ENCODE results near the gene MAP4K2. TPM values are rescaled to one million over a fixed set of nuclear protein-coding genes. Genes with fewer than 3 reads are reported as not detected.

MAP4K2 gene
- total RNA-seq, 5 donors from 2014 or later (not counting 1 experiment from before 2014, with no cell fraction given) = 80.9 to 131 (median 102) TPM

- Histone ChIP-seq H3K36me3 (ENCODE audit: control insufficient read depth in 2 of 2, extremely low read depth in 1 of 2, insufficient read depth in 1 of 2, low read length in 1 of 2) (peaks cover 11 to 69% of the 10 kb centered on the region in 2 donors), H3K27ac (ENCODE audit: low read length) (peak overlapping the region; percentile 74), H3K27me3 (replicated peaks in 1 of 2; ENCODE audit: control insufficient read depth in 2 of 2, extremely low read depth in 1 of 2, insufficient read depth in 2 of 2, low read length in 1 of 2) (no peaks in the 10 kb centered on the region), H3K4me1 (ENCODE audit: control insufficient read depth in 1 of 2, extremely low read depth in 1 of 2, insufficient read depth in 2 of 2, low read length in 2 of 2) (peaks cover 70 to 98% of the 10 kb centered on the region in 2 experiments), H3K4me3 (ENCODE audit: control insufficient read depth in 1 of 2, extremely low read depth in 1 of 2, low read length in 1 of 2) (peak overlapping the region in 1 of 2 donors; percentile 2), H3K9me3 (no peaks in the 10 kb centered on the region)
- CTCF ChIA-PET = interaction anchor here (0.6 to 1.8 kb wide), 7 partner anchors 7 to 1842 kb away, joined by 3 to 9 read pairs (median 5); partner anchors contain the start of genes RASGRP2 (in 1 of the 2) and SF1 (in 1 of the 2)
- POLR2A ChIA-PET = interaction anchor here (1.5 to 3.0 kb wide), 3 partner anchors 8 to 18 kb away, joined by 12 to 17 read pairs (median 15); partner anchors contain the start of gene SF1 (in 1 of the 2)
- Mint-ChIP-seq H3K27me3 (no peaks in the 10 kb centered on the region), H3K4me1 (peaks cover 93 to 96% (median 94%) of the 10 kb centered on the region in 3 donors), H3K4me3 (peak overlapping the region; percentile 70 to 86 (median 76)), H3K36me3 (peaks cover 61% of the 10 kb centered on the region), H3K27ac (peak overlapping the region; percentile 88 to 97), H3K9me3 (no peaks in the 10 kb centered on the region)
- ATAC-seq (replicated peaks in 1 of 4) = no peak
- no peak for DNase-seq
- WGBS (ENCODE audit: insufficient coverage) = 39% methylated on average over 4 of the region's 8 CpGs
Observed at GRCh38 chr11:64764753-64765152, 38.3 kb downstream of the MAP4K2 start.

- H3K4me3 Mint-ChIP-seq = peak overlapping the region; percentile 70 to 86 (median 76)
Observed at GRCh38 chr11:64764040-64764611, 38.9 kb downstream of the MAP4K2 start.

GRCh38 chr11:64763526-64764039 is 39.4 kb downstream of the MAP4K2 start:
- peak overlapping the region; percentile 2 to 30 for H3K4me3 ChIP-seq (ENCODE audit: control insufficient read depth in 1 of 2, extremely low read depth in 1 of 2, low read length in 1 of 2)
- Mint-ChIP-seq H3K4me1 (peaks cover 90 to 92% (median 92%) of the 10 kb centered on the region in 3 donors), H3K9me3 (no peaks in the 10 kb centered on the region), H3K27me3 (no peaks in the 10 kb centered on the region), H3K36me3 (peaks cover 49% of the 10 kb centered on the region), H3K27ac (peak overlapping the region; percentile 88 to 97), H3K4me3 (peak overlapping the region; percentile 70 to 86 (median 76))
- ATAC-seq (replicated peaks in 1 of 4) (peak in 1 of 4 experiments; percentile 5), DNase-seq (peak in 1 of 35 experiments; percentile 24)
- H3K36me3 ChIP-seq (ENCODE audit: control insufficient read depth in 2 of 2, extremely low read depth in 1 of 2, insufficient read depth in 1 of 2, low read length in 1 of 2) = peaks cover 11 to 57% of the 10 kb centered on the region in 2 donors
- POLR2A ChIA-PET = interaction anchor here (0.6 to 3.0 kb wide), 7 partner anchors 8 to 19 kb away, joined by 3 to 17 read pairs (median 6); partner anchors contain the start of genes RASGRP2 (in 1 of the 2) and SF1 (in 1 of the 2)
- H3K4me1 ChIP-seq (ENCODE audit: control insufficient read depth in 1 of 2, extremely low read depth in 1 of 2, insufficient read depth in 2 of 2, low read length in 2 of 2) = peaks cover 71 to 99% of the 10 kb centered on the region in 2 experiments
- no peaks in the 10 kb centered on the region for H3K27me3 ChIP-seq (replicated peaks in 1 of 2; ENCODE audit: control insufficient read depth in 2 of 2, extremely low read depth in 1 of 2, insufficient read depth in 2 of 2, low read length in 1 of 2)
- 93% methylated on average over 3 of the region's 6 CpGs for WGBS (ENCODE audit: insufficient coverage)
- CTCF ChIA-PET = interaction anchor here in 1 of 2 donors (0.6 to 1.8 kb wide), 6 partner anchors 9 to 401 kb away, joined by 3 to 9 read pairs (median 5); partner anchors contain the start of genes RASGRP2 and SF1
- H3K27ac ChIP-seq (ENCODE audit: low read length) = peak overlapping the region; percentile 74
- no peaks in the 10 kb centered on the region for H3K9me3 ChIP-seq

More at GRCh38 chr11:64764040-64764611, 38.9 kb downstream of the MAP4K2 start:
- Histone ChIP-seq H3K27me3 (replicated peaks in 1 of 2; ENCODE audit: control insufficient read depth in 2 of 2, extremely low read depth in 1 of 2, insufficient read depth in 2 of 2, low read length in 1 of 2) (no peaks in the 10 kb centered on the region), H3K27ac (ENCODE audit: low read length) (peak overlapping the region; percentile 74), H3K4me1 (ENCODE audit: control insufficient read depth in 1 of 2, extremely low read depth in 1 of 2, insufficient read depth in 2 of 2, low read length in 2 of 2) (peaks cover 73 to 98% of the 10 kb centered on the region in 2 experiments), H3K9me3 (no peaks in the 10 kb centered on the region), H3K4me3 (ENCODE audit: control insufficient read depth in 1 of 2, extremely low read depth in 1 of 2, low read length in 1 of 2) (peak overlapping the region; percentile 2 to 4), H3K36me3 (ENCODE audit: control insufficient read depth in 2 of 2, extremely low read depth in 1 of 2, insufficient read depth in 1 of 2, low read length in 1 of 2) (peaks cover 11 to 63% of the 10 kb centered on the region in 2 donors)
- peak; percentile 50 to 72 (median 60) for ATAC-seq (replicated peaks in 1 of 4)
- DNase-seq = peak; percentile 54 to 84 (median 71)
- Mint-ChIP-seq H3K9me3 (no peaks in the 10 kb centered on the region), H3K36me3 (peaks cover 55% of the 10 kb centered on the region), H3K27ac (peak overlapping the region; percentile 88 to 97), H3K27me3 (no peaks in the 10 kb centered on the region), H3K4me1 (peaks cover 92 to 96% (median 94%) of the 10 kb centered on the region in 3 donors)
- ChIA-PET CTCF (interaction anchor here (0.6 to 1.8 kb wide), 8 partner anchors 8 to 1841 kb away, joined by 3 to 9 read pairs (median 5); partner anchors contain the start of genes RASGRP2 (in 1 of the 2) and SF1 (in 1 of the 2)), POLR2A (interaction anchor here (0.6 to 3.0 kb wide), 6 partner anchors 9 to 20 kb away, joined by 4 to 17 read pairs (median 10); partner anchors contain the start of genes RASGRP2 (in 1 of the 2) and SF1 (in 1 of the 2))
- 24% methylated on average over 6 of the region's 11 CpGs for WGBS (ENCODE audit: insufficient coverage)

GRCh38 chr11:64762674-64763525 is 40.1 kb downstream of the MAP4K2 start:
- peak overlapping the region; percentile 74 for H3K27ac ChIP-seq (ENCODE audit: low read length)
- peak overlapping the region; percentile 88 to 97 for H3K27ac Mint-ChIP-seq
- peaks cover 65 to 100% of the 10 kb centered on the region in 2 experiments for H3K4me1 ChIP-seq (ENCODE audit: control insufficient read depth in 1 of 2, extremely low read depth in 1 of 2, insufficient read depth in 2 of 2, low read length in 2 of 2)

GRCh38 chr11:64762277-64762673 is 40.7 kb downstream of the MAP4K2 start:
- CTCF ChIA-PET = interaction anchor here in 1 of 2 donors (0.7 to 1.4 kb wide), 3 partner anchors 12 to 16 kb away, joined by 3 to 4 read pairs (median 3); partner anchors contain the start of gene SF1
- H3K27ac Mint-ChIP-seq = peak overlapping the region; percentile 88 to 97
- no peak for DNase-seq
- Histone ChIP-seq H3K9me3 (no peaks in the 10 kb centered on the region), H3K36me3 (ENCODE audit: control insufficient read depth in 2 of 2, extremely low read depth in 1 of 2, insufficient read depth in 1 of 2, low read length in 1 of 2) (peaks cover 15 to 50% of the 10 kb centered on the region in 2 donors), H3K4me3 (ENCODE audit: control insufficient read depth in 1 of 2, extremely low read depth in 1 of 2, low read length in 1 of 2) (no peak overlapping the region), H3K27ac (ENCODE audit: low read length) (peak overlapping the region; percentile 74), H3K27me3 (replicated peaks in 1 of 2; ENCODE audit: control insufficient read depth in 2 of 2, extremely low read depth in 1 of 2, insufficient read depth in 2 of 2, low read length in 1 of 2) (no peaks in the 10 kb centered on the region), H3K4me1 (ENCODE audit: control insufficient read depth in 1 of 2, extremely low read depth in 1 of 2, insufficient read depth in 2 of 2, low read length in 2 of 2) (peaks cover 60 to 100% of the 10 kb centered on the region in 2 experiments)
- H3K4me3 Mint-ChIP-seq = peak overlapping the region; percentile 25 to 86 (median 70)
- ATAC-seq (replicated peaks in 1 of 4) = no peak
- no peaks in the 10 kb centered on the region for H3K27me3 Mint-ChIP-seq
- no peaks in the 10 kb centered on the region for H3K9me3 Mint-ChIP-seq
- peaks cover 77 to 85% (median 83%) of the 10 kb centered on the region in 3 donors for H3K4me1 Mint-ChIP-seq
- WGBS (ENCODE audit: insufficient coverage) = 61% methylated on average over 4 of the region's 5 CpGs
- POLR2A ChIA-PET = interaction anchor here (0.6 to 3.0 kb wide), 4 partner anchors 11 to 432 kb away, joined by 3 to 15 read pairs (median 8); partner anchors contain the start of gene SF1 (in 1 of the 2)
- peaks cover 38% of the 10 kb centered on the region for H3K36me3 Mint-ChIP-seq

More at GRCh38 chr11:64762674-64763525, 40.1 kb downstream of the MAP4K2 start:
- Histone ChIP-seq H3K9me3 (no peaks in the 10 kb centered on the region), H3K27me3 (replicated peaks in 1 of 2; ENCODE audit: control insufficient read depth in 2 of 2, extremely low read depth in 1 of 2, insufficient read depth in 2 of 2, low read length in 1 of 2) (no peaks in the 10 kb centered on the region), H3K4me3 (ENCODE audit: control insufficient read depth in 1 of 2, extremely low read depth in 1 of 2, low read length in 1 of 2) (peak overlapping the region in 1 of 2 donors; percentile 30), H3K36me3 (ENCODE audit: control insufficient read depth in 2 of 2, extremely low read depth in 1 of 2, insufficient read depth in 1 of 2, low read length in 1 of 2) (peaks cover 11 to 53% of the 10 kb centered on the region in 2 donors)
- Mint-ChIP-seq H3K27me3 (no peaks in the 10 kb centered on the region), H3K4me3 (peak overlapping the region; percentile 25 to 86 (median 70)), H3K9me3 (no peaks in the 10 kb centered on the region), H3K36me3 (peaks cover 42% of the 10 kb centered on the region), H3K4me1 (peaks cover 83 to 87% (median 86%) of the 10 kb centered on the region in 3 donors)
- DNase-seq = peak in 5 of 35 experiments; percentile 26 to 55 (median 28)
- ATAC-seq (replicated peaks in 1 of 4) = peak in 3 of 4 experiments; percentile 4 to 14 (median 10)
- POLR2A ChIA-PET = interaction anchor here (0.6 to 3.0 kb wide), 8 partner anchors 9 to 432 kb away, joined by 3 to 17 read pairs (median 5); partner anchors contain the start of genes RASGRP2 (in 1 of the 2) and SF1 (in 1 of the 2)
- CTCF ChIA-PET = interaction anchor here in 1 of 2 donors (1.0 to 1.8 kb wide), 4 partner anchors 9 to 16 kb away, joined by 3 to 9 read pairs (median 4); partner anchors contain the start of gene SF1
- WGBS (ENCODE audit: insufficient coverage) = 80% methylated on average over 1 of the region's 13 CpGs

Data from T-cell (primary cell).